Activated CD4-positive, alpha-beta T cell treated with anti-CD3 and anti-CD28 coated beads for 1 hour (primary cell): ENCODE data around the gene ARPC3.
"Not testable (repeated sequence)": the region's sequence is repeated elsewhere in the genome, so short reads cannot be mapped to it uniquely, and the experiment has no call there.

Source experiments
- DNase-seq: peaks from one replicate; pipeline ENCODE4 v3.0.0-alpha.2; 2020

ARPC3 gene

GRCh38 chr12:110410086-110410485, 40.1 kb downstream of the ARPC3 start:
- not testable (repeated sequence) for DNase-seq

GRCh38 chr12:110405126-110405662, 44.9 kb downstream of the ARPC3 start:
- not testable (repeated sequence) for DNase-seq

- DNase-seq: peak; percentile 71
Measured at GRCh38 chr12:110403976-110404682, 46.0 kb downstream of the ARPC3 start.

- DNase-seq: peak; percentile 78
Measured at GRCh38 chr12:110403146-110403975, 46.8 kb downstream of the ARPC3 start, which contains the start of gene ANAPC7. Gene ANAPC7, minus strand, starts transcription at chr12:110403708. Its CDS starts 81 bp downstream, at chr12:110403627.
